OCI-LY1 (cell line): ENCODE data around the gene MEIOC.

Experiments
- EZH2 ChIP-seq: fragments of 200-600 bp; sonication (generic), shearing (Covaris generic); IDR thresholded peaks from 2 replicates; pipeline ENCODE4 v1.8.0; 2017; ENCODE audit warnings: borderline replicate concordance, mixed run types, mild to moderate bottlenecking, antibody characterized with exemption, low read length, moderate library complexity, mixed read lengths
- TF ChIP-seq, protein P1 (sequence below): fragments of 200-600 bp; sonication (generic), shearing (Covaris generic); IDR thresholded peaks from 2 replicates; pipeline ENCODE4 v1.5.1; 2017; ENCODE audit warnings: mild to moderate bottlenecking, antibody characterized with exemption, low read length, moderate library complexity, mixed read lengths

DNA sequence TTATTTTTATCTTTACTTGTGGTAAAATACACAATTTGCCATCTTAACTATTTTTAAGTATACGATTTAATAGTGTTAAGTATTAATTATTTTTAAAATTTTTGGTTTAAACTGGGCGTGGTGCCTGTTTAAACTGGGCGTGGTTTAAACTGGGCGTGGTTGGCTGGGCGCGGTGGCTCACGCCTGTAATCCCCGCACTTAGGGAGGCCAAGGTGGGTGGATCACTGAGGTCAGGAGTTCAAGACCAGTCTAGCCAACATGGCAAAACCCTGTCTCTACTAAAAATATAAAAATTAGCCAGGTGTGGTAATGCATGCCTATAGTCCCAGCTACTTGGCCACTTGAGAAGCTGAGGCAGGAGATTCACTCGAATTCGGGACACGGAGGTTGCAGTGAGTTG is 37.3 kb downstream of the MEIOC start:
- TF ChIP-seq, protein P1, sequence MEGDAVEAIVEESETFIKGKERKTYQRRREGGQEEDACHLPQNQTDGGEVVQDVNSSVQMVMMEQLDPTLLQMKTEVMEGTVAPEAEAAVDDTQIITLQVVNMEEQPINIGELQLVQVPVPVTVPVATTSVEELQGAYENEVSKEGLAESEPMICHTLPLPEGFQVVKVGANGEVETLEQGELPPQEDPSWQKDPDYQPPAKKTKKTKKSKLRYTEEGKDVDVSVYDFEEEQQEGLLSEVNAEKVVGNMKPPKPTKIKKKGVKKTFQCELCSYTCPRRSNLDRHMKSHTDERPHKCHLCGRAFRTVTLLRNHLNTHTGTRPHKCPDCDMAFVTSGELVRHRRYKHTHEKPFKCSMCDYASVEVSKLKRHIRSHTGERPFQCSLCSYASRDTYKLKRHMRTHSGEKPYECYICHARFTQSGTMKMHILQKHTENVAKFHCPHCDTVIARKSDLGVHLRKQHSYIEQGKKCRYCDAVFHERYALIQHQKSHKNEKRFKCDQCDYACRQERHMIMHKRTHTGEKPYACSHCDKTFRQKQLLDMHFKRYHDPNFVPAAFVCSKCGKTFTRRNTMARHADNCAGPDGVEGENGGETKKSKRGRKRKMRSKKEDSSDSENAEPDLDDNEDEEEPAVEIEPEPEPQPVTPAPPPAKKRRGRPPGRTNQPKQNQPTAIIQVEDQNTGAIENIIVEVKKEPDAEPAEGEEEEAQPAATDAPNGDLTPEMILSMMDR, result no peak
- TF ChIP-seq EZH2, result no peak
